LHCN-M2 (cell line): ENCODE data around the gene ZRSR2. TPM values are rescaled to one million over a fixed set of nuclear protein-coding genes. Genes with fewer than 3 reads are reported as not detected.
A peak's percentile ranks its signal among the peaks of the same experiment; 100 is the strongest.
"Not testable (repeated sequence)": the region's sequence is repeated elsewhere in the genome, so short reads cannot be mapped to it uniquely, and the experiment has no call there.

Source experiments
- DNase-seq: peaks from one replicate; pipeline ENCODE4 v3.0.0-alpha.2; 2012; ENCODE audit warnings: low read depth
- total RNA-seq: library from RNA; depleted of rRNA; stranded (reverse); fragments of >200 nt; gene quantifications from 2 replicates; pipeline ENCODE4 v1.2.3, GENCODE V29; 2014

The ZRSR2 gene
- total RNA-seq, 1 experiment from 2014 or later = 3.8 TPM

GRCh38 chrX:15790769-15791290, 546 bp downstream of the ZRSR2 start:
- DNase-seq = no peak

- peak; percentile 33 for DNase-seq
These were observed 7.4 kb downstream of the ZRSR2 start for GRCh38 chrX:15797707-15798106.

- no peak for DNase-seq
These were observed 14.3 kb downstream of the ZRSR2 start for GRCh38 chrX:15804563-15804962.

GRCh38 chrX:15808254-15808653, 18.0 kb downstream of the ZRSR2 start:
- no peak for DNase-seq

- no peak for DNase-seq
These were observed 22.1 kb downstream of the ZRSR2 start for GRCh38 chrX:15812192-15812938.

GRCh38 chrX:15813416-15813815, 23.1 kb downstream of the ZRSR2 start:
- no peak for DNase-seq

GRCh38 chrX:15814771-15815365, 24.6 kb downstream of the ZRSR2 start:
- DNase-seq = no peak

GRCh38 chrX:15815779-15816437, 25.6 kb downstream of the ZRSR2 start:
- no peak for DNase-seq

- no peak for DNase-seq
These were observed 26.1 kb downstream of the ZRSR2 start for GRCh38 chrX:15816438-15816809.

GRCh38 chrX:15816886-15817285, 26.6 kb downstream of the ZRSR2 start:
- peak; percentile 32 for DNase-seq

- DNase-seq = peak; percentile 76
These were observed 30.1 kb downstream of the ZRSR2 start for GRCh38 chrX:15820106-15821073.

GRCh38 chrX:15822922-15823321, 32.6 kb downstream of the ZRSR2 start:
- DNase-seq = no peak

GRCh38 chrX:15825936-15826335, 35.7 kb downstream of the ZRSR2 start:
- no peak for DNase-seq

- no peak for DNase-seq
These were observed 38.9 kb downstream of the ZRSR2 start for GRCh38 chrX:15829217-15829616.

- DNase-seq = not testable (repeated sequence)
These were observed 41.1 kb downstream of the ZRSR2 start for GRCh38 chrX:15831347-15831746.

- no peak for DNase-seq
These were observed 43.8 kb downstream of the ZRSR2 start for GRCh38 chrX:15834053-15834452.

GRCh38 chrX:15834827-15835595, 44.7 kb downstream of the ZRSR2 start:
- peak; percentile 57 for DNase-seq

GRCh38 chrX:15838017-15838416, 47.7 kb downstream of the ZRSR2 start:
- DNase-seq = no peak

- DNase-seq = no peak
These were observed 51.7 kb downstream of the ZRSR2 start for GRCh38 chrX:15841853-15842516.

GRCh38 chrX:15843960-15844359, 53.7 kb downstream of the ZRSR2 start:
- DNase-seq = no peak
